Mesendoderm (in vitro differentiated cells): ENCODE measurements around the gene C16orf54. TPM values are rescaled to one million over a fixed set of nuclear protein-coding genes. Genes with fewer than 3 reads are reported as not detected.
"Not testable (repeated sequence)": the region's sequence is repeated elsewhere in the genome, so short reads cannot be mapped to it uniquely, and the experiment has no call there.

ENCODE experiments used
- DNase-seq: peaks from one replicate; pipeline ENCODE4 v3.0.0; 2013
- H2AK5ac ChIP-seq: 2 replicates; pipeline ENCODE4 v1.6.1; 2013; ENCODE audit warnings: low read length, inconsistent platforms
- H2BK120ac ChIP-seq: 2 replicates; pipeline ENCODE4 v1.6.1; 2013; ENCODE audit warnings: low read depth, mild to moderate bottlenecking, low read length, moderate library complexity, mixed read lengths
- H2BK15ac ChIP-seq: replicated peaks from 2 replicates; pipeline ENCODE4 v1.6.1; 2013; ENCODE audit warnings: low read depth, mild to moderate bottlenecking, moderate library complexity
- H2BK5ac ChIP-seq: 2 replicates; pipeline ENCODE4 v1.6.1; 2013; ENCODE audit warnings: low read length, inconsistent platforms
- H3K18ac ChIP-seq: 2 replicates; pipeline ENCODE4 v1.6.1; 2013; ENCODE audit warnings: mild to moderate bottlenecking, low read length, mixed read lengths
- H3K23ac ChIP-seq: one replicate; pipeline ENCODE4 v1.6.1; 2013; ENCODE audit warnings: low read length
- H3K27ac ChIP-seq: 2 replicates; pipeline ENCODE4 v1.5.1; 2013; ENCODE audit warnings: low read depth, mild to moderate bottlenecking, inconsistent platforms, low read length, moderate library complexity
- H3K27me3 ChIP-seq: 2 replicates; pipeline ENCODE4 v1.6.1; 2013; ENCODE audit warnings: low read length, control low read depth, mild to moderate bottlenecking, inconsistent platforms; ENCODE audit not compliant: insufficient read depth, poor library complexity
- H3K36me3 ChIP-seq: 2 replicates; pipeline ENCODE4 v1.6.1; 2013; ENCODE audit warnings: low read length, inconsistent platforms; ENCODE audit not compliant: control insufficient read depth, insufficient read depth
- H3K4ac ChIP-seq: one replicate; pipeline ENCODE4 v1.6.1; 2013; ENCODE audit warnings: low read depth, mild to moderate bottlenecking, low read length, moderate library complexity
- H3K4me1 ChIP-seq: 2 replicates; pipeline ENCODE4 v1.6.1; 2013; ENCODE audit warnings: low read depth, low read length, inconsistent platforms; ENCODE audit not compliant: control insufficient read depth
- H3K4me2 ChIP-seq: 2 replicates; pipeline ENCODE4 v1.6.1; 2013; ENCODE audit warnings: low read length
- H3K4me3 ChIP-seq: 2 replicates; pipeline ENCODE4 v1.5.1; 2013; ENCODE audit warnings: mild to moderate bottlenecking, low read length
- H3K56ac ChIP-seq: one replicate; pipeline ENCODE4 v1.6.1; 2013; ENCODE audit warnings: low read length
- H3K79me1 ChIP-seq: 2 replicates; pipeline ENCODE4 v1.6.1; 2013; ENCODE audit warnings: low read length, inconsistent platforms
- H3K79me2 ChIP-seq: 2 replicates; pipeline ENCODE4 v1.6.1; 2013; ENCODE audit warnings: mild to moderate bottlenecking, low read length; ENCODE audit not compliant: control insufficient read depth, insufficient read depth
- H3K9ac ChIP-seq: 2 replicates; pipeline ENCODE4 v1.6.1; 2013; ENCODE audit warnings: low read length, inconsistent platforms
- H4K5ac ChIP-seq: one replicate; pipeline ENCODE4 v1.6.1; 2013; ENCODE audit warnings: low read length
- H4K8ac ChIP-seq: one replicate; pipeline ENCODE4 v1.6.1; 2013; ENCODE audit warnings: low read depth, mild to moderate bottlenecking, control low read depth, low read length, moderate library complexity
- WGBS: extraction: QIAGEN DNeasy Blood & Tissue Kit; methylation state at CpG from one replicate; pipeline ENCODE4 v1.1.7; 2013; ENCODE audit warnings: low lambda C conversion rate, missing lambda C conversion rate; ENCODE audit not compliant: insufficient coverage; ENCODE audit errors: extremely low coverage; 5-methylcytosine and 5-hydroxymethylcytosine counted together
- polyA plus RNA-seq, 2 experiments: library from polyadenylated mRNA; stranded (reverse); fragments of 200-250 nt; gene quantifications; one replicate each; pipeline ENCODE4 v1.2.3, GENCODE V29; 2013

C16orf54 gene, protein sequence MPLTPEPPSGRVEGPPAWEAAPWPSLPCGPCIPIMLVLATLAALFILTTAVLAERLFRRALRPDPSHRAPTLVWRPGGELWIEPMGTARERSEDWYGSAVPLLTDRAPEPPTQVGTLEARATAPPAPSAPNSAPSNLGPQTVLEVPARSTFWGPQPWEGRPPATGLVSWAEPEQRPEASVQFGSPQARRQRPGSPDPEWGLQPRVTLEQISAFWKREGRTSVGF
- not detected for polyA plus RNA-seq (2013, experiment 1 of 2)
- not detected for polyA plus RNA-seq (2013, experiment 2 of 2)

GRCh38 chr16:29745853-29746345 lies at the start of gene C16orf54:
Gene C16orf54, minus strand, starts transcription at chr16:29745990. Its CDS starts 1,039 bp downstream, at chr16:29744951.
- Histone ChIP-seq H2AK5ac (no peak within 1 kb of the TSS), H3K23ac (no peak within 1 kb of the TSS), H3K9ac (no peak within 1 kb of the TSS), H2BK120ac (no peak within 1 kb of the TSS), H3K56ac (no peak within 1 kb of the TSS), H3K79me1 (no peaks in the 10 kb centered on the region), H3K36me3 (no peaks in the 10 kb centered on the region), H2BK15ac (no peak within 1 kb of the TSS), H4K5ac (no peak within 1 kb of the TSS), H3K4me3 (no peak within 1 kb of the TSS), H2BK5ac (no peak within 1 kb of the TSS), H3K27ac (no peak within 1 kb of the TSS), H3K4me2 (no peak within 1 kb of the TSS), H3K27me3 (no peaks in the 10 kb centered on the region), H3K4ac (no peak within 1 kb of the TSS), H4K8ac (no peak within 1 kb of the TSS), H3K79me2 (no peaks in the 10 kb centered on the region), H3K4me1 (no peaks in the 10 kb centered on the region), H3K18ac (no peak within 1 kb of the TSS)
- WGBS: no CpG with 5 or more reads among the region's 12 CpGs
- DNase-seq: no peak

DNA sequence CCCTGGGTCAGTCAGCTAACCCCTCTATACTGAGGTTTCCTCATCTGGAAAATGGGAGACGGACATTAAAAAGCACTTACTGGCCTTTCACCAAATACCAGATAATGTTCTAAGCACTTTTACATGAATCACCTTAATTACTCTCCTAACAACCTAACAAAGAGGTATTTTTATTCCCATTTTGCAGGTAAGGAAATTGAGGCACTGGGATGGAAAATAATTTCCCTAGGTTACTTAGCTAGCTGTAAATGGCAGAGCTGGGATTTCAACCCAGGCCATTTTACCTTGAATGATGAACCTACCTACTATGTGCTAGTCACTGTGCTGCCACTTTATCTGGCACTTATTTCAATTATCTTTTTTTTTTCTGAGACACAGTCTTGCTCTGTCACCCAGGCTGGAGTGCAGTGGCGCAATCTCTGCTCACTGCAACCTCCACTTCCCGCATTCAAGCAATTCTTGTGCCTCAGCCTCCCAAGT lies 48.5 kb upstream of the C16orf54 start:
- peaks cover 12% of the 10 kb centered on the region for H3K4me1 ChIP-seq
- no peak overlapping the region for H3K4ac ChIP-seq
- no peak overlapping the region for H4K8ac ChIP-seq
- H3K23ac ChIP-seq: peak overlapping the region; percentile 75
- H2BK15ac ChIP-seq: no peak overlapping the region
- peaks cover 30% of the 10 kb centered on the region for H3K79me1 ChIP-seq
- H3K4me3 ChIP-seq: no peak overlapping the region
- no peak overlapping the region for H2BK5ac ChIP-seq
- H2BK120ac ChIP-seq: no peak overlapping the region
- no peak overlapping the region for H3K4me2 ChIP-seq
- H3K9ac ChIP-seq: no peak overlapping the region
- H2AK5ac ChIP-seq: no peak overlapping the region
- no peaks in the 10 kb centered on the region for H3K27me3 ChIP-seq
- H3K27ac ChIP-seq: no peak overlapping the region
- H4K5ac ChIP-seq: no peak overlapping the region
- H3K36me3 ChIP-seq: peaks cover 10% of the 10 kb centered on the region
- WGBS: no CpG with 5 or more reads among the region's 3 CpGs
- H3K79me2 ChIP-seq: peaks cover 49% of the 10 kb centered on the region
- H3K56ac ChIP-seq: no peak overlapping the region
- no peak overlapping the region for H3K18ac ChIP-seq
- no peak for DNase-seq

- H3K4me2 ChIP-seq, H2BK5ac ChIP-seq, H2AK5ac ChIP-seq, H3K18ac ChIP-seq, H4K5ac ChIP-seq, H3K27me3 ChIP-seq, H3K56ac ChIP-seq, H3K36me3 ChIP-seq, H4K8ac ChIP-seq, H3K4ac ChIP-seq, H3K23ac ChIP-seq, H2BK15ac ChIP-seq, H3K4me3 ChIP-seq, H3K9ac ChIP-seq, H3K27ac ChIP-seq, H2BK120ac ChIP-seq, DNase-seq: not testable (repeated sequence)
- Histone ChIP-seq H3K79me2 (peaks cover 49% of the 10 kb centered on the region), H3K4me1 (peaks cover 12% of the 10 kb centered on the region), H3K79me1 (peaks cover 30% of the 10 kb centered on the region)
- no CpG with 5 or more reads among the region's 18 CpGs for WGBS
Observed at GRCh38 chr16:29793153-29793552, 47.4 kb upstream of the C16orf54 start.

DNA sequence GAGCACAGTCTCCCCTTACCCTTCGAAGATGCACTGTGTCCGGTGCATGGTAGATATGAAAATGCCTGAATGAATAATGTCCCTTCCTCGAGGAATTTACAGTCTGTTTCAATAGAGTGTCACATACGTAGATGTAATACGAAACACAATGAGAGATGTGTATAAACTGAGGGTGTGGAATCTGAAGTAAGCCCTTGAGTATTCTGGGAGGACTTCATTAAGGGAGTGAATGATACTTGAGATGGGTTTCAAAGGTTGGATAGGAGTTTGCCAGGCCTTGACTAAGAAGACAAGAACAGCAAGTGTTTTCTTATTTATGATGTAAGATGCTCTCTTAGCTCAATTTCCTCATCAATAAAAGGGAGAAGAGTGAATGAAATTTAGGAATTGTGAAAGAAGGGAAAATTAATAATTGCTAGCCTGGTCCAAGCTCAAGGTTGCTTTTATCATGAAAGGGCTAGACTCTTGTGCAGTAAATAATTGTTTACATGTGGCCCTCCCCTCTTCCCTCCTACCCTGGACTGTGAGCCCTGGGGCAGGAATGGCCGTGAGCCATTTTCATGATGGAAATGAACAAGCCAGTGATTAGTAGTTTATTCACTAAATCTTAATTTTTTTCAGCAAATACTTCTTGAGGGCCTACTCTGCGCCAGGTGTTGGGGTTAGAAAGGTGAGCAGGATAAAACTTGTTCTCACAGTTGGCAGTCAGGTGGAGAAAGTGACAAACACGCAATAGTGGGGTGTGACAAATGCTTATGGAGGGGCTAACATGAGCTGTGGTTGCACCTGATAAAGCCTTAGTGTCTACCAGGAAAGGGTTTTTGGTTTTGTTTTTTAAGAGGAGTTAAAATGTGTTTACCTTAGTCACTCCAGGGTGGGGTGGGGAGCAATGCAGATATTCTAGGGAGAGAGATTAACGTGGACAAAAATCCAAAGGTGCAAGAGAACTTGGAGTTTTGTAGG lies 46.3 kb upstream of the C16orf54 start:
- Histone ChIP-seq H2BK120ac (no peak overlapping the region), H3K4me3 (peak overlapping the region; percentile 96), H3K27ac (no peak overlapping the region), H2AK5ac (peak overlapping the region; percentile 88), H3K4me2 (peak overlapping the region; percentile 93), H3K79me1 (peaks cover 30% of the 10 kb centered on the region), H3K4ac (no peak overlapping the region), H3K9ac (peak overlapping the region; percentile 96), H4K5ac (no peak overlapping the region), H3K36me3 (peaks cover 7% of the 10 kb centered on the region), H4K8ac (no peak overlapping the region), H3K4me1 (peaks cover 12% of the 10 kb centered on the region), H3K79me2 (peaks cover 49% of the 10 kb centered on the region), H3K23ac (peak overlapping the region; percentile 50), H2BK15ac (no peak overlapping the region), H3K56ac (peak overlapping the region; percentile 94), H2BK5ac (no peak overlapping the region), H3K27me3 (no peaks in the 10 kb centered on the region), H3K18ac (no peak overlapping the region)
- no peak for DNase-seq
- no CpG with 5 or more reads among the region's 9 CpGs for WGBS

DNA sequence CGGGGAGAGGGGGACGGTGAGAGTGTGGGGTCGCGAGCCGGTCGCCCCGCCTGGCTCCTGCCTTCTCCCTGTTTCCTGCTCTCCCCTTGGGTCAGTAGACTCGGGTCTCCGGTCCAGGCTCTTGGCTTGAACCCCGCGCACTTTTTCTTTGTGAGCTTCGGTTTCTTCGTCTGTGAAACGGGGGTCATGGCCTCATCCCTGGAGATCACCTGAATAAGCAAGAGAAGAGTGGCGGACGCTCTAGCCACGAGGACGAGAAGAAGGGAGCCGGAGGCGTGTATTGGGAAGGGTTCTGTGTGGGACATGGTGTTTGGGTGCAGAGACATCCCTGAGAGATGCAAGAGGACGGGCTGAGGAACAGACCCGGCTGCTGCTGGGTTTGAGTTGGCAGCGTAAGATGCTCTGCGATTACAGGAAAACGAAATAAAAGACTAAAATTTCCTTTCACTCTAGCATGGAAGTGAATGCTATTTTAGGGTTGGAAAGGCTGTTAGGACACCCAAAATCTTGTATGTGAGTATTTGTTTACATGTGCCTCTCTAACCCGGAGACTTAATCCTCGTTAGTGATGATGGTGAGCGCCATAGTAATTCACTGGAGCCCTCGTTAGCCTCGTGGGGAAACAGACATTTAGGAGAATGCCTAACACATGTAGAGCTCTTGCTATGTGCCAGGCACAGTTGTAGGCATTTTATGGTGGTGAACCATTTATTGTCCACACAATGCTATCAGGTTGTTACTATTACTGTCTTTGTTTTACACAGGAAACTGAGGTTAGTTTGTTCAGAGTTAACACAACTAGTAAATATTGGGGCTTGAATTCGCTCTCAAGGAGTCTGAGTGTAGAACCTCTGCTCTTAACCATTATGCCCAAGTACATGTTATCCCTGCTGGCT lies 45.4 kb upstream of the C16orf54 start:
- Histone ChIP-seq H3K79me2 (peaks cover 49% of the 10 kb centered on the region), H3K36me3 (peaks cover 2% of the 10 kb centered on the region), H3K18ac (peak overlapping the region; percentile 35), H3K56ac (peak overlapping the region; percentile 94), H3K23ac (no peak overlapping the region), H2AK5ac (peak overlapping the region; percentile 88), H3K4ac (peak overlapping the region; percentile 82), H3K4me1 (peaks cover 12% of the 10 kb centered on the region), H3K27me3 (no peaks in the 10 kb centered on the region), H4K8ac (no peak overlapping the region), H3K4me2 (peak overlapping the region; percentile 93), H3K9ac (peak overlapping the region; percentile 96), H4K5ac (no peak overlapping the region), H2BK15ac (no peak overlapping the region), H2BK5ac (peak overlapping the region; percentile 29), H3K4me3 (peak overlapping the region; percentile 96), H3K27ac (peak overlapping the region; percentile 22), H2BK120ac (no peak overlapping the region), H3K79me1 (peaks cover 24% of the 10 kb centered on the region)
- no peak for DNase-seq
- no CpG with 5 or more reads among the region's 31 CpGs for WGBS
